Skeletal muscle tissue (tissue), 4 donors: ENCODE results near the gene RAD54L. TPM values are rescaled to one million over a fixed set of nuclear protein-coding genes. Genes with fewer than 3 reads are reported as not detected.

Experiments
- H3K27ac ChIP-seq: one replicate; pipeline ENCODE4 v1.7.0; 2013; ENCODE audit warnings: mild to moderate bottlenecking, low read depth, low read length, inconsistent platforms
- H3K27me3 ChIP-seq, 3 donors: one replicate each; pipeline ENCODE4 v1.7.0; 2013; ENCODE audit warnings: low read length in 3 of 3; ENCODE audit not compliant: control insufficient read depth in 3 of 3, insufficient read depth in 3 of 3
- H3K36me3 ChIP-seq, 3 donors: one replicate each; pipeline ENCODE4 v1.7.0; 2013; ENCODE audit warnings: low read length in 3 of 3; ENCODE audit not compliant: control insufficient read depth in 3 of 3, insufficient read depth in 3 of 3
- H3K4me1 ChIP-seq, 3 donors: one replicate each; pipeline ENCODE4 v1.7.0; 2013; ENCODE audit warnings: low read length in 3 of 3, mild to moderate bottlenecking in 3 of 3; ENCODE audit not compliant: control insufficient read depth in 3 of 3, insufficient read depth in 3 of 3
- H3K4me3 ChIP-seq, 3 donors: one replicate each; pipeline ENCODE4 v1.7.0; 2013; ENCODE audit warnings: low read length in 3 of 3
- H3K9ac ChIP-seq, 3 donors: one replicate each; pipeline ENCODE4 v1.7.0; 2013; ENCODE audit warnings: low read length in 3 of 3, mild to moderate bottlenecking in 3 of 3, moderate library complexity in 2 of 3, low read depth in 1 of 3
- H3K9me3 ChIP-seq, 3 donors: one replicate each; pipeline ENCODE4 v1.7.0; 2013; ENCODE audit warnings: low read length in 3 of 3; ENCODE audit not compliant: control insufficient read depth in 3 of 3
- total RNA-seq: library from RNA; depleted of rRNA; stranded (reverse); fragments of >200 nt; gene quantifications from one replicate; pipeline ENCODE4 v1.2.3, GENCODE V29; 2014
- donor health status: Osteomylitis.

RAD54L gene
- total RNA-seq, 1 donor from 2014 or later: 3.1 TPM

DNA sequence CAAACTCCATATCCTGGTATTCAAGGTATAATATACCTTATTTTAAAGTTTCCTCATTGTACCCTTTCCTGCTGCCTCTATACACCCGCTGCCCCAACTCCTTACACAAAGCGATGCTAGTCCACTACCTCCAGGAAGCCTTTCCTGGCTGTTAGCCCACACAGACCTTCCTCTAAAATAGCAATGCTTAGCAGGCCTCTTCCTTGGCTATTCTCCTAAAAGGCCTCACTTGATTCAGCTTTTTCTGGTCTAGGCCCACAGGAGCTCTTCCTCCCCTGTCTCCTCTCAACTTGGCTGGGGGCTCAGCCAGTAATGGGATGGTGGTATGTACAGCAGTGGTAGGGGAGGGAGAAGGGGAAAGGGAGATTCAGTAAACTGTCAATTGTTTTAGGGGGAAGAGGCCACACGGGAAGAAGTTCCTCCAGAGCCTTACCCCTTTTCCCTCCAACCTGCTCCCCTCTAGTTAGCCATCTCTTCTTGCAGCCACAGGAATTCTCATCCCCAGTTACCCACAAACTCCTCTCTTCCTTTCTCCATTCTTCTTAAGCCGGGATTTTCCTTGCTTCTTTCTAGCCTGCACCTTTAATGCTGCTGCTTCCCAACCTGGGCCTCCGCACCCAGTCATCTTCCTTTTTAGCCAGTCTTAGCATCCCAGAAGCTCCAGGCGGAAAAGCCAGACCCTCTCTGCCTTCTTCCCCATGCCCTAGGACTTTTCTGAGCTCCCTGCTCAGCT lies 53.3 kb downstream of the RAD54L start:
- H3K27me3 ChIP-seq: no peaks in the 10 kb centered on the region
- peaks cover 14 to 19% (median 17%) of the 10 kb centered on the region in 3 donors for H3K36me3 ChIP-seq
- H3K9me3 ChIP-seq: no peaks in the 10 kb centered on the region
- peaks cover 31 to 36% (median 34%) of the 10 kb centered on the region in 3 donors for H3K4me1 ChIP-seq
- peak overlapping the region; percentile 99 for H3K27ac ChIP-seq
- H3K4me3 ChIP-seq: peak overlapping the region; percentile 71 to 92 (median 89)
- H3K9ac ChIP-seq: peak overlapping the region; percentile 96 to 98 (median 97)

DNA sequence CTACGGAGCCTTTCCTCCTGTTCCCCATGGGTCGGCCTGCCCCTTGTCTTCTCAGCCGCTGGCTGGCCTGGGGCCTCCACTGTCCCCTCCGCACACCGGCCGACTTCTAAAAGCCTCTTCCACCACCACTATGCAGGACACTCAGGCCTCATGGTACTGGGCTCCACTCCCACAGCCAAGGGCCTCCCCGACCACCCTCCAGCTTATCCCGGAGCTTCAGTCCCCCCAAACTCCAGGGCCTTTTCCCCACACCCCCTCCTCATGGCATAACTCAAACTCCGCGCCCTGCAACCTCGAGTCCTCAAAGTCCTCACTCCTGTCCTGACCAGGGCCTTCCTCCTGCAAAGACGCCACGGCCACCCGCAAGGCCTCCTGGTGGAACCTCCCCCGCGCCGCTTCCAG lies 53.8 kb downstream of the RAD54L start:
- peak overlapping the region; percentile 99 for H3K27ac ChIP-seq
- H3K27me3 ChIP-seq: no peaks in the 10 kb centered on the region
- H3K36me3 ChIP-seq: peaks cover 14 to 15% (median 14%) of the 10 kb centered on the region in 3 donors
- peak overlapping the region; percentile 96 to 98 (median 97) for H3K9ac ChIP-seq
- H3K4me1 ChIP-seq: peaks cover 31 to 36% (median 34%) of the 10 kb centered on the region in 3 donors
- H3K9me3 ChIP-seq: no peaks in the 10 kb centered on the region
- peak overlapping the region; percentile 71 to 92 (median 89) for H3K4me3 ChIP-seq

DNA sequence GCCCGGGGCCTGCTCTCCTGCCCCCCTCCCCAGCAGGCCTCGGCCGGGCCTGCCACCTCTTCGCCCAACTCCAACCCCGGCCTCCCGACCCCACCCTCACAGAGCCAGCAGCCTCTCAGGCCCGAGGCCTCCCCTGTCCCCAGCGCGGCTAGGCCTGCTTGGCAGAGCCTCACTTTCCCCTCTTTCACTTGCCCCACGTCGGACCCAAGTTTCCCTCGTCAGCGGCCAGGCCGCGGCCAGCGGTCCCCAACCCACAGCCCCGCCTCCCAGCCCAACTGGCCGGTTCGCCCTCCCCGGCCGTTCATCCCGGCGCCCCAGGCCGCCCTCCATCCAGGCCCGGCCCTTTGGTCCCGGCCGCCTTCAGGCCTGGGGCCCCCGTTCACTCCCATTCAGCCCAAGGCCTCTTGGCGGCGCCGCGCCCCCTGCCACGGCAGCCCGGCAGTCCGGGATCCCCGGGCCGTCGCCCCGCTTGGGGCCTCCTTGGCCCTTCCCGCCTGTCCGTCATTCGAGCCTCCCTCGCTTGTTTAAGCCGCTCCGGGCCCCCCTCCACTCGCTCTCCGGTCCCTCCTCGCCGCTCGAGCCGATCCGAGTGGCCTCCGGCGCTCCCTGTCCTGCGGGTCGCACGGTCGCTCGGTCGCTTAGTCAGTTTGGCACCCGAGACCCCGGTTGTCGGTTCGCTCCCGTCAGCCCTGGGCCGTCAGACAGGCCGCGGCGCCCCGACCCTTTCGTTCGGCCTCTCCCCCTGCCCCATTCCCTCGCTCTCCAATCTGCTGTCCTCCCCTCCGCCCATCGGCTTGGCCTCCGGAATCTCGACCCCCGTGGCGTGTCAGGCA lies 54.5 kb downstream of the RAD54L start:
- no peaks in the 10 kb centered on the region for H3K27me3 ChIP-seq
- H3K36me3 ChIP-seq: peaks cover 9 to 12% (median 9%) of the 10 kb centered on the region in 3 donors
- H3K9me3 ChIP-seq: no peaks in the 10 kb centered on the region
- peak overlapping the region; percentile 96 to 98 (median 97) for H3K9ac ChIP-seq
- peaks cover 32 to 41% (median 37%) of the 10 kb centered on the region in 3 donors for H3K4me1 ChIP-seq
- H3K4me3 ChIP-seq: peak overlapping the region; percentile 71 to 92 (median 89)
- peak overlapping the region; percentile 99 for H3K27ac ChIP-seq

DNA sequence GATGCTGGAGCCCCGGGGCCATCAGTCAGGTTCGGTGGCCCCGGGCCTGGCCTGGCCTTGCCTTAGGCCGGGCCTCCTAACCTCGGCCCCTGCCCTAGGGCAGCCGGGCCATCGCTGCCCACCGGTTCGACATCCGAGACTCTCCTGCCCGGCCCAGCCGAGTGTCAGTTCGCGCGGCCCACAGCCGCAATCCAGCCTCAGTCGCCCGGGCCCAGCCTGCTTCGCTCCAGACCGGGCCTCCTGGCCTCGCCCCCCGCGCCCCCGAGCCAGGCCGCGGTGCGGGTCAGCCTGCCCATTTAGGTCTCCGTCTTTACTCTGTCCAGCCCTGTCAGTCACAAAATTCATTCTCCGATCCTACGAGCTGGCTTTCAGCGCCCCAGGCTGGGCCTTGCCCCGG lies 55.1 kb downstream of the RAD54L start:
- Histone ChIP-seq H3K4me1 (peaks cover 38 to 48% (median 41%) of the 10 kb centered on the region in 3 donors), H3K27me3 (no peaks in the 10 kb centered on the region), H3K9ac (peak overlapping the region; percentile 96 to 98 (median 97)), H3K36me3 (peaks cover 3 to 8% (median 7%) of the 10 kb centered on the region in 3 donors), H3K4me3 (peak overlapping the region; percentile 71 to 92 (median 89)), H3K9me3 (no peaks in the 10 kb centered on the region), H3K27ac (peak overlapping the region; percentile 99)

DNA sequence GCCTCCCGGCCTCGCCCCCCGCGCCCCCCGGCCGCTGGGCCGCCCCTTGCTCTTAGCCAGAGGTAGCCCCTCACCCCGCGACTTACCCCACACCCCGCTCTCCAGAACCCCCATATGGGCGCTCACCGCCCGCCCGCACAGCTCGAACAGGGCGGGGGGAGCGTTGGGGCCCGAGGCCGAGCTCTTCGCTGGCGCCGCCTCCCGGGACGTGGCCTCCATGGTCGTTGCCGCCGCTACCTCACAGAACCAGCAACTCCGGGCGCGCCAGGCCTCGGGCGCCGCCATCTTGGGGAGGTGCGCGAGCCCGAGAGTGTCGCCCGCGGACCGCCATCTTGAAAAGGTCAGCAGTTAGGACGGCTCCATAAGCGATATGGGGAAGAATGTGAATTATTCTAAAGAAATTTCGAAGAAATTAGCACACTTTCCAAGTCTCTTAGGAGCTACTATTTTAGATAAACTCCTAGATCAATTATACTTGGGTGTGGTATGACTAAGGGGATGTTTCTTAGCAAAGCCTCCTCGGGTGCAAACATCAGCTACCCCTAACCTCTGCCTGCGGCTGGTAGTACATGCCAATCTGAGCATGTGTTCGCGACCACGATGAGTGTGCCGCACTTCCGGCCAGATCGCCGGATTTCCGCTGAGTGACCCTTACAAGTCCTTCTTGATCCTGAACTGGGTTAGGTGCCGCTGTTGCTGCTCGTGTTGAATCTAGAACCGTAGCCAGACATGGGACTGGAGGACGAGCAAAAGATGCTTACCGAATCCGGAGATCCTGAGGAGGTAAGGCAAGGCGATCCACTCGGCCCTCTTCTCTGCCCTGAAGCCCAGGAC lies 55.7 kb downstream of the RAD54L start, which contains the start of the genes LRRC41 and UQCRH:
TSS of gene LRRC41 (minus strand) at position 579 of the 834 bp plus-strand sequence. CDS start at position 285, 294 bp downstream.
TSS of gene UQCRH (plus strand) at position 661 of the 834 bp plus-strand sequence. CDS start at position 730, 69 bp downstream.
- Histone ChIP-seq H3K9ac (peak within 1 kb of the TSS; percentile 96 to 98 (median 97)), H3K9me3 (no peaks in the 10 kb centered on the region), H3K4me3 (peak within 1 kb of the TSS; percentile 89 to 98 (median 92)), H3K4me1 (peaks cover 37 to 53% (median 38%) of the 10 kb centered on the region in 3 donors), H3K36me3 (peaks cover 0 to 5% (median 3%) of the 10 kb centered on the region in 3 donors), H3K27me3 (no peaks in the 10 kb centered on the region), H3K27ac (peak within 1 kb of the TSS; percentile 99)

DNA sequence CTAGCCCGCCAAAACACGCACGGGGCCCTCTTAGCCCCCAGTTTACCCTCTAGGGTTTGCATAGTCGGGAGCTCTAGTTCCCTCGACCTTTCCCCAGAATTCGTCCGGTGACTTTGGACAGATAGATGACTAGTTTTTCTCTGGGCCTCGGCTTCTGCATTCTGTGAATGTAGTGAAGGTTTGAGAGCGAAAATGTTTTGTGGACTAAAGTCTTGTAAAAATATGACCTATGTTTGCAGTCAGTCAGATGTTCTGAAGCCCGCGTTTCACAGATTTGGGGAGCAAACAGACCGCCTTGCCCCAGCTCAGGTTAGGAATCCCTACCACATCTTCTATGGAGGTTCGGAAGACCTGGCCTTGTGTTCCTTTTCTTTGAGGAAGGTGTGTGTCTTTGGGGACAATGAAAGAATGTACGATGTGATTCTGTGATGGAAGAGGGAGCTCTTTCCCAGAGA lies 56.3 kb downstream of the RAD54L start:
- H3K36me3 ChIP-seq: peaks cover 2 to 5% (median 3%) of the 10 kb centered on the region in 3 donors
- no peaks in the 10 kb centered on the region for H3K9me3 ChIP-seq
- H3K27me3 ChIP-seq: no peaks in the 10 kb centered on the region
- peaks cover 33 to 51% (median 34%) of the 10 kb centered on the region in 3 donors for H3K4me1 ChIP-seq
- H3K9ac ChIP-seq: peak overlapping the region; percentile 96 to 98 (median 97)
- H3K4me3 ChIP-seq: peak overlapping the region; percentile 89 to 98 (median 92)
- peak overlapping the region; percentile 99 for H3K27ac ChIP-seq

DNA sequence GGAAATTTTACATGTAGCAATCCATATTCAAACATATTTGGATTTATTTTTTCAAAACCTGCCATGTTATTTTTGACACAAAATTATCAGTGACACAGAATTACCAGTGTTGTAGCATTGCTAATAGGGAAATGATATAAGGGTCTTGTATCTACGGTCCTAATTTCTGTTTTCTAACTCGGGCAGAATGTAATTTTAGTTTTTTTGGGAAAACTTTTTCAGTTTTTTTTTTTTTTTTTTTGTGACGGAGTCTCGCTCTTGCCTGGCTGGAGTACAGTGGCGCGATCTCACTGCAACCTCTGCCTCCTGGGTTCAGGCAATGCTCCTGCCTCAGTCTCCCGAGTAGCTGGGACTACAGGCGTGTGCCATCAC lies 58.6 kb downstream of the RAD54L start:
- H3K4me3 ChIP-seq: no peak overlapping the region
- H3K27ac ChIP-seq: no peak overlapping the region
- H3K4me1 ChIP-seq: peaks cover 24 to 31% (median 24%) of the 10 kb centered on the region in 3 donors
- no peak overlapping the region for H3K9ac ChIP-seq
- H3K36me3 ChIP-seq: peaks cover 14 to 16% (median 16%) of the 10 kb centered on the region in 3 donors
- no peaks in the 10 kb centered on the region for H3K9me3 ChIP-seq
- no peaks in the 10 kb centered on the region for H3K27me3 ChIP-seq

DNA sequence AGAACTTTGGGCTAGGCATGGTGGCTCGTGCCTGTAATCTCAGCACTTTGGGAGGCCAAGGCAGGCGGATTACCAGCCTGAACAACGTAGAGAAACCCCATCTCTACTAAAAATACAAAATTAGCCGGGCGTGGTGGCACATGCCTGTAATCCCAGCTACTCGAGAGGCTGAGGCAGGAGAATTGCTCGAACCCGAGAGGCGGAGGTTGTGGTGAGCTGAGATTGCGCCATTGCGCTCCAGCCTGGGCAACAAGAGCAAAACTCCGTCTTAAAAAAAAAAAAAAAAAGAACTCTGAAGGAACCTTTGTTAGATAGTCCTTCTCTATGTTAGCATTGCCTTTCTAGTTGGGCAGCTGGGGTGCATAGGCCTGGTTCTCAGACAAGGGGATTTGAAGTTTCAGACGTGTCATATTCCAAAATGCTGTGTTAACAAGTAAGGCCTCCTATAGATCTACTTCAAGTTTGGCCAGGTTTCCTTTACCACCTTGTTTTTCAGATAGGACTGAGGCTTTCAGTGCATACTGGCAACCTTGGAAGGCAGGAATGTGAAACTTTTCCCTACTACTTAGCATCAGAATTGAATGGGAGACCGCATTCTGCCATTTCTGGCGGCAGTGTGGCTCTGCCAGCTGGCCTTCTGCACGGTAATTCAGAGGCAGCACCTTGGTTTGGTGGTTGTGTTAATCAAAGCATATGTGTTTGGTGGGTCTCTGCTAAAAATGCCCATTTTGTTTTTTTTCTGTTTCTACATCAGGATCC lies 62.0 kb downstream of the RAD54L start:
- H3K27ac ChIP-seq: no peak overlapping the region
- H3K4me3 ChIP-seq: no peak overlapping the region
- H3K27me3 ChIP-seq: no peaks in the 10 kb centered on the region
- H3K9ac ChIP-seq: no peak overlapping the region
- peaks cover 13 to 24% (median 15%) of the 10 kb centered on the region in 3 donors for H3K4me1 ChIP-seq
- H3K36me3 ChIP-seq: peaks cover 35 to 36% (median 36%) of the 10 kb centered on the region in 3 donors
- no peaks in the 10 kb centered on the region for H3K9me3 ChIP-seq
